HL-60 (cell line): Measurements from ENCODE around the gene E4F1.

Experiments used
- DNase-seq, 2 experiments: peaks; one replicate each; pipeline ENCODE4 v3.0.0-alpha.2; 2010 to 2020; ENCODE audit warnings: low read depth in 1 of 2, low spot score in 1 of 2
- H3K27ac ChIP-seq: fragments of 250-450 bp; sonication (Bioruptor Pico); replicated peaks from 2 replicates; pipeline ENCODE4 v1.5.1; 2020; ENCODE audit warnings: mild to moderate bottlenecking, moderate library complexity
- H3K27me3 ChIP-seq: fragments of 250-450 bp; sonication (Bioruptor Pico); 2 replicates; pipeline ENCODE4 v1.5.1; 2021; ENCODE audit warnings: mild to moderate bottlenecking, moderate library complexity; ENCODE audit not compliant: insufficient read depth, poor library complexity, severe bottlenecking
- H3K4me3 ChIP-seq: replicated peaks from 2 replicates; pipeline ENCODE4 v1.5.1; 2011; ENCODE audit warnings: mild to moderate bottlenecking, control low read depth, low read length; ENCODE audit not compliant: insufficient read depth
- CTCF ChIP-seq: IDR thresholded peaks from one replicate; pipeline ENCODE4 v1.5.1; 2011; ENCODE audit warnings: low read length, control low read depth, inconsistent platforms; ENCODE audit not compliant: insufficient read depth
- GABPA ChIP-seq: IDR thresholded peaks from 2 replicates; pipeline ENCODE4 v1.6.1; 2012; ENCODE audit warnings: low read depth
- POLR2AphosphoS5 ChIP-seq: IDR thresholded peaks from 2 replicates; pipeline ENCODE4 v1.6.1; 2012; ENCODE audit warnings: low read depth
- REST ChIP-seq: IDR thresholded peaks from 2 replicates; pipeline ENCODE4 v1.6.1; 2012; ENCODE audit warnings: low read depth; ENCODE audit not compliant: insufficient replicate concordance
- SPI1 ChIP-seq: IDR thresholded peaks from 2 replicates; pipeline ENCODE4 v1.6.1; 2012; ENCODE audit warnings: low read depth, mild to moderate bottlenecking, borderline replicate concordance

Gene E4F1

GRCh38 chr16:2226918-2227317 is 3.5 kb downstream of the E4F1 start:
- DNase-seq: no peak
- TF ChIP-seq REST (no peak), POLR2AphosphoS5 (no peak), CTCF (no peak), SPI1 (no peak), GABPA (no peak)
- Histone ChIP-seq H3K27me3 (no peaks in the 10 kb centered on the region), H3K4me3 (no peak overlapping the region), H3K27ac (no peak overlapping the region)

- no peak overlapping the region for H3K4me3 ChIP-seq
These were observed 4.9 kb downstream of the E4F1 start for GRCh38 chr16:2228161-2228824.

More at GRCh38 chr16:2228161-2228824, 4.9 kb downstream of the E4F1 start:
- no peak for TF ChIP-seq GABPA
- TF ChIP-seq CTCF: no peak
- TF ChIP-seq REST: no peak
- TF ChIP-seq SPI1: no peak
- no peak for TF ChIP-seq POLR2AphosphoS5
- Histone ChIP-seq H3K27me3 (no peaks in the 10 kb centered on the region), H3K27ac (no peak overlapping the region)
- no peak for DNase-seq
